Measurements from ENCODE around the gene KCNG2. TPM values are rescaled to one million over a fixed set of nuclear protein-coding genes. Genes with fewer than 3 reads are reported as not detected.

Gene KCNG2
- total and polyA plus RNA-seq, 2 of the 13 experiments (the other 11 are each of a cell fraction or from before 2014, with no cell fraction given), result not detected

DNA sequence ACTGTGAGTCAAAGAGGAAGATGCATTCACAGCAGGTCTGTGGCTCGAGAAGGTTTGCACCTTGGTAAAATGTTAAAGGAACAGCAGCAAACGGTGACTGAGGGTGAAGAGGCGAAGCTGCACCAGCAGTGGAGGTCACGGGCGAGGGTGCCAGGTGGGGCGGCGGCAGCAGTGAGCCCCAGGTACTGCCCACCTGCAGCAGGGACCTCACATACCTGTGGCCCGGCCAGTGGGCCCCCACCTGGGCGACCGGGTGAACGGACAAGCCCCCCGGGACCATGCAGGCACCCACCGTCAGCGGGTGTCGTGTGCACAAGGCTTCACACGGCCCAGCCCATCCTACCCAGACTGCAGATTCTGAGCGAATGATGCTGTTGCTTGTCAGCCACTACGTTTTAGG lies 23.6 kb upstream of the KCNG2 start (continued):
- TF ChIP-seq, protein P1, sequence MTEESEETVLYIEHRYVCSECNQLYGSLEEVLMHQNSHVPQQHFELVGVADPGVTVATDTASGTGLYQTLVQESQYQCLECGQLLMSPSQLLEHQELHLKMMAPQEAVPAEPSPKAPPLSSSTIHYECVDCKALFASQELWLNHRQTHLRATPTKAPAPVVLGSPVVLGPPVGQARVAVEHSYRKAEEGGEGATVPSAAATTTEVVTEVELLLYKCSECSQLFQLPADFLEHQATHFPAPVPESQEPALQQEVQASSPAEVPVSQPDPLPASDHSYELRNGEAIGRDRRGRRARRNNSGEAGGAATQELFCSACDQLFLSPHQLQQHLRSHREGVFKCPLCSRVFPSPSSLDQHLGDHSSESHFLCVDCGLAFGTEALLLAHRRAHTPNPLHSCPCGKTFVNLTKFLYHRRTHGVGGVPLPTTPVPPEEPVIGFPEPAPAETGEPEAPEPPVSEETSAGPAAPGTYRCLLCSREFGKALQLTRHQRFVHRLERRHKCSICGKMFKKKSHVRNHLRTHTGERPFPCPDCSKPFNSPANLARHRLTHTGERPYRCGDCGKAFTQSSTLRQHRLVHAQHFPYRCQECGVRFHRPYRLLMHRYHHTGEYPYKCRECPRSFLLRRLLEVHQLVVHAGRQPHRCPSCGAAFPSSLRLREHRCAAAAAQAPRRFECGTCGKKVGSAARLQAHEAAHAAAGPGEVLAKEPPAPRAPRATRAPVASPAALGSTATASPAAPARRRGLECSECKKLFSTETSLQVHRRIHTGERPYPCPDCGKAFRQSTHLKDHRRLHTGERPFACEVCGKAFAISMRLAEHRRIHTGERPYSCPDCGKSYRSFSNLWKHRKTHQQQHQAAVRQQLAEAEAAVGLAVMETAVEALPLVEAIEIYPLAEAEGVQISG (CRISPR knock-in tag; IDR thresholded peaks at IDR 0.05), result no peak
- TF ChIP-seq NCOA5 (CRISPR knock-in tag; IDR thresholded peaks at IDR 0.05), result no peak

- intact Hi-C loops (cut with micrococcal nuclease; ENCODE audit: unreplicated experiment), result no loop called here
- FAIRE-seq, result no peak
- DNase-seq (ENCODE audit: low spot score), result no peak
- TF ChIP-seq, protein P2, sequence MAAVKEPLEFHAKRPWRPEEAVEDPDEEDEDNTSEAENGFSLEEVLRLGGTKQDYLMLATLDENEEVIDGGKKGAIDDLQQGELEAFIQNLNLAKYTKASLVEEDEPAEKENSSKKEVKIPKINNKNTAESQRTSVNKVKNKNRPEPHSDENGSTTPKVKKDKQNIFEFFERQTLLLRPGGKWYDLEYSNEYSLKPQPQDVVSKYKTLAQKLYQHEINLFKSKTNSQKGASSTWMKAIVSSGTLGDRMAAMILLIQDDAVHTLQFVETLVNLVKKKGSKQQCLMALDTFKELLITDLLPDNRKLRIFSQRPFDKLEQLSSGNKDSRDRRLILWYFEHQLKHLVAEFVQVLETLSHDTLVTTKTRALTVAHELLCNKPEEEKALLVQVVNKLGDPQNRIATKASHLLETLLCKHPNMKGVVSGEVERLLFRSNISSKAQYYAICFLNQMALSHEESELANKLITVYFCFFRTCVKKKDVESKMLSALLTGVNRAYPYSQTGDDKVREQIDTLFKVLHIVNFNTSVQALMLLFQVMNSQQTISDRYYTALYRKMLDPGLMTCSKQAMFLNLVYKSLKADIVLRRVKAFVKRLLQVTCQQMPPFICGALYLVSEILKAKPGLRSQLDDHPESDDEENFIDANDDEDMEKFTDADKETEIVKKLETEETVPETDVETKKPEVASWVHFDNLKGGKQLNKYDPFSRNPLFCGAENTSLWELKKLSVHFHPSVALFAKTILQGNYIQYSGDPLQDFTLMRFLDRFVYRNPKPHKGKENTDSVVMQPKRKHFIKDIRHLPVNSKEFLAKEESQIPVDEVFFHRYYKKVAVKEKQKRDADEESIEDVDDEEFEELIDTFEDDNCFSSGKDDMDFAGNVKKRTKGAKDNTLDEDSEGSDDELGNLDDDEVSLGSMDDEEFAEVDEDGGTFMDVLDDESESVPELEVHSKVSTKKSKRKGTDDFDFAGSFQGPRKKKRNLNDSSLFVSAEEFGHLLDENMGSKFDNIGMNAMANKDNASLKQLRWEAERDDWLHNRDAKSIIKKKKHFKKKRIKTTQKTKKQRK (IDR thresholded peaks at IDR 0.05; ENCODE audit: low read length), result no peak
- TF ChIP-seq BHLHE40 (IDR thresholded peaks at IDR 0.05; ENCODE audit: low read length) (no peak), ELF4 (CRISPR knock-in tag; IDR thresholded peaks at IDR 0.05; ENCODE audit: borderline replicate concordance) (no peak), ZNF230 (CRISPR knock-in tag; IDR thresholded peaks at IDR 0.05) (no peak), ATF2 (CRISPR knock-in tag; IDR thresholded peaks at IDR 0.05) (no peak), SMAD1 (CRISPR knock-in tag; IDR thresholded peaks at IDR 0.05; ENCODE audit: borderline replicate concordance, low read depth) (no peak), ARID3A (IDR thresholded peaks at IDR 0.05; ENCODE audit: low read depth, low read length) (no peak)
- TF ChIP-seq, protein P3, sequence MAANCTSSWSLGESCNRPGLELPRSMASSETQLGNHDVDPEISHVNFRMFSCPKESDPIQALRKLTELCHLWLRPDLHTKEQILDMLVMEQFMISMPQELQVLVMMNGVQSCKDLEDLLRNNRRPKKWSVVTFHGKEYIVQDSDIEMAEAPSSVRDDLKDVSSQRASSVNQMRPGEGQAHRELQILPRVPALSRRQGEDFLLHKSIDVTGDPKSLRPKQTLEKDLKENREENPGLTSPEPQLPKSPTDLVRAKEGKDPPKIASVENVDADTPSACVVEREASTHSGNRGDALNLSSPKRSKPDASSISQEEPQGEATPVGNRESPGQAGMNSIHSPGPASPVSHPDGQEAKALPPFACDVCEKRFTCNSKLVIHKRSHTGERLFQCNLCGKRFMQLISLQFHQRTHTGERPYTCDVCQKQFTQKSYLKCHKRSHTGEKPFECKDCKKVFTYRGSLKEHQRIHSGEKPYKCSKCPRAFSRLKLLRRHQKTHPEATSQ (CRISPR knock-in tag; IDR thresholded peaks at IDR 0.05; ENCODE audit: borderline replicate concordance), result no peak
These were observed 22.1 kb upstream of the KCNG2 start for GRCh38 chr18:79775441-79776221.

More at GRCh38 chr18:79775441-79776221, 22.1 kb upstream of the KCNG2 start:
- no peak overlapping the region for H3K4me2 ChIP-seq (ENCODE audit: low read depth, low read length)
- H3K9ac ChIP-seq (ENCODE audit: insufficient read depth, low read depth, low read length), result no peak overlapping the region
- no peaks in the 10 kb centered on the region for H3K4me1 ChIP-seq (ENCODE audit: insufficient read depth, low read length)
- H3K27me3 ChIP-seq (ENCODE audit: control insufficient read depth in 1 of 2, insufficient read depth in 2 of 2, low read length in 2 of 2), result peaks cover 12 to 73% of the 10 kb centered on the region in 2 experiments; a peak in 4 of 5 replicates
- H3K9me3 ChIP-seq (ENCODE audit: low read length), result no peaks in the 10 kb centered on the region
- no peaks in the 10 kb centered on the region for H3K79me2 ChIP-seq (ENCODE audit: insufficient read depth, low read length)
- in situ Hi-C loops (cut with HindIII; ENCODE audit: extremely low pct_ligation_motif_present, low pct_unique_long_range_greater_than_20kb), result no loop called here
- no peak overlapping the region for H2AFZ ChIP-seq (ENCODE audit: low read length)
- 20% methylated on average over 19 of the region's 35 CpGs for WGBS (ENCODE audit: low lambda C conversion rate)
- no peak overlapping the region for H3K27ac ChIP-seq (ENCODE audit: extremely low read length, insufficient read depth, low read length)
- BruUV-seq (replicated peaks), result no TSS peak
- no peaks in the 10 kb centered on the region for H4K20me1 ChIP-seq (ENCODE audit: insufficient read depth, low read length)
- ChIA-PET CTCF (ENCODE audit: low intra/inter-chr PET ratio, low total read pairs) (no interaction called here), POLR2A (no interaction called here)
- ATAC-seq, result no peak
- H3K36me3 ChIP-seq (replicated peaks in 1 of 2; ENCODE audit: control insufficient read depth in 1 of 2, insufficient read depth in 2 of 2, low read length in 2 of 2), result no peaks in the 10 kb centered on the region
- no peak overlapping the region for H3K4me3 ChIP-seq (replicated peaks in 1 of 3; ENCODE audit: insufficient read depth in 1 of 3, low read depth in 2 of 3, low read length in 3 of 3)

Data from HepG2 (cell line).